Caco-2 (cell line): Measurements from ENCODE around the gene GPSM1. TPM values are rescaled to one million over a fixed set of nuclear protein-coding genes. Genes with fewer than 3 reads are reported as not detected.

Source experiments
- Bru-seq: library from RNA; stranded (reverse); fragments of 400-500 nt; gene quantifications from one replicate; lab custom pipeline; 2021; lab: Mats Ljungman, UMichigan
- BruChase-seq, 2 experiments: library from RNA; stranded (reverse); fragments of 400-500 nt; gene quantifications; one replicate each; lab custom pipeline; 2021; lab: Mats Ljungman, UMichigan
- BruUV-seq: library from RNA; stranded (reverse); fragments of 400-500 nt; replicated peaks from 2 replicates; lab custom pipeline; 2021; lab: Mats Ljungman, UMichigan
- CTCF ChIA-PET: fragments of 300-600 bp; sonication (Branson Sonifier 250); formaldehyde crosslinking; loops from one replicate; lab custom pipeline; 2022; ENCODE audit warnings: antibody characterized with exemption; lab: Charles Lee
- POLR2A ChIA-PET: fragments of 300-600 bp; sonication (Branson Sonifier 250); formaldehyde crosslinking; loops from one replicate; lab custom pipeline; 2022; ENCODE audit warnings: antibody characterized with exemption; lab: Charles Lee
- DNase-seq, 2 experiments: peaks; one replicate each; pipeline versions ENCODE4 v3.0.0 to v3.0.0-alpha.2; 2020 to 2022
- H3K27me3 ChIP-seq: replicated peaks from 2 replicates; pipeline ENCODE4 v1.6.0; 2011; ENCODE audit warnings: low read length; ENCODE audit not compliant: control insufficient read depth, insufficient read depth
- H3K36me3 ChIP-seq: 2 replicates; pipeline ENCODE4 v1.5.1; 2011; ENCODE audit warnings: low read length; ENCODE audit not compliant: control insufficient read depth, insufficient read depth
- H3K4me1 ChIP-seq: fragments of 250-450 bp; sonication (Bioruptor Pico); 2 replicates; pipeline ENCODE4 v1.5.1; 2020; ENCODE audit warnings: mild to moderate bottlenecking
- H3K4me3 ChIP-seq: 2 replicates; pipeline ENCODE4 v1.5.1; 2011; ENCODE audit warnings: low read depth, mild to moderate bottlenecking, control low read depth, low read length
- H3K9me3 ChIP-seq: fragments of 250-450 bp; sonication (Bioruptor Pico); 2 replicates; pipeline ENCODE4 v1.5.1; 2020; ENCODE audit warnings: mild to moderate bottlenecking, moderate library complexity
- H3K27ac Mint-ChIP-seq: one replicate; pipeline ENCODE4 v1.8.0; 2022; ENCODE audit warnings: mixed read lengths; ENCODE audit not compliant: unreplicated experiment
- H3K27me3 Mint-ChIP-seq: one replicate; pipeline ENCODE4 v1.8.0; 2022; ENCODE audit warnings: mixed read lengths; ENCODE audit not compliant: insufficient read depth, unreplicated experiment
- H3K36me3 Mint-ChIP-seq: one replicate; pipeline ENCODE4 v1.8.0; 2022; ENCODE audit warnings: mild to moderate bottlenecking, mixed read lengths; ENCODE audit not compliant: insufficient read depth, unreplicated experiment
- H3K4me1 Mint-ChIP-seq: one replicate; pipeline ENCODE4 v1.8.0; 2022; ENCODE audit warnings: low read depth, mixed read lengths; ENCODE audit not compliant: unreplicated experiment
- H3K4me3 Mint-ChIP-seq: one replicate; pipeline ENCODE4 v1.8.0; 2022; ENCODE audit warnings: mild to moderate bottlenecking, moderate library complexity, mixed read lengths; ENCODE audit not compliant: unreplicated experiment
- H3K9me3 Mint-ChIP-seq: one replicate; pipeline ENCODE4 v1.8.0; 2022; ENCODE audit warnings: mixed read lengths; ENCODE audit not compliant: unreplicated experiment
- CTCF ChIP-seq, 2 experiments: fragments of 200-600 bp in 1 of 2; IDR thresholded peaks; 1 replicate in 1 of 2; 2 replicates in 1 of 2; pipeline versions ENCODE4 v1.5.1 to v1.8.0; 2011 to 2022; ENCODE audit warnings: antibody characterized with exemption in 1 of 2, control low read depth in 1 of 2, inconsistent platforms in 1 of 2, low read depth in 1 of 2, low read length in 1 of 2, mild to moderate bottlenecking in 1 of 2, moderate library complexity in 1 of 2; ENCODE audit not compliant: insufficient read depth in 1 of 2, severe bottlenecking in 1 of 2, unreplicated experiment in 1 of 2
- intact Hi-C: fragments of 100-400 bp; cut with micrococcal nuclease; formaldehyde crosslinking; loops from one replicate; pipeline ENCODE4 v1.10.0; 2022; ENCODE audit not compliant: unreplicated experiment
- long read RNA-seq: library from polyadenylated mRNA; stranded (forward); transcript quantifications from one replicate; pipeline ENCODE4 v2.0.0, GENCODE V29; 2022
- total RNA-seq: library from RNA; stranded (reverse); gene quantifications from 2 replicates; pipeline ENCODE4 v1.2.3, GENCODE V29; 2022

GPSM1 gene
- 25.7 and 26.5 TPM in 2 replicates for total RNA-seq
- Bru-seq, nascent RNA, result percentile 47 among the genes with signal in this experiment
- percentile 54 among the genes with signal in this experiment for BruChase-seq, experiment 1, labeled RNA remaining after a 2-hour chase
- BruChase-seq, experiment 2, labeled RNA remaining after a 6-hour chase, result percentile 58 among the genes with signal in this experiment
- long read RNA-seq, transcript GPSM1-205 (14 exons, 3,633 nt), result major isoform, 23 of 44 reads
- long read RNA-seq, partial matches to known transcripts, result 13 of 44 reads
- long read RNA-seq, other reads (novel, unspliced or antisense), result 6 of 44 reads

- H3K27me3 ChIP-seq, result no peaks in the 10 kb centered on the region
- Mint-ChIP-seq H3K36me3 (peaks cover 9% of the 10 kb centered on the region), H3K27me3 (no peaks in the 10 kb centered on the region), H3K9me3 (no peaks in the 10 kb centered on the region), H3K4me3 (peak within 1 kb of the TSS; percentile 68), H3K27ac (no peak within 1 kb of the TSS), H3K4me1 (peaks cover 6% of the 10 kb centered on the region)
- no peaks in the 10 kb centered on the region for H3K36me3 ChIP-seq
- intact Hi-C loops, result loop anchor here (5.0 kb wide), 1 partner anchor 35 kb away; the partner anchor contains the start of gene DNLZ
- DNase-seq, result peak in 1 of 2 experiments; percentile 66
- BruUV-seq, result no TSS peak
- H3K4me1 ChIP-seq, result peaks cover 34% of the 10 kb centered on the region
- H3K9me3 ChIP-seq, result no peaks in the 10 kb centered on the region
- peak within 1 kb of the TSS; percentile 63 for H3K4me3 ChIP-seq
- POLR2A ChIA-PET, result interaction anchor here (1.5 kb wide), 1 partner anchor 35 kb away, joined by 8 read pairs; no protein-coding TSS in a partner anchor
- CTCF ChIA-PET, result no interaction called here
- TF ChIP-seq CTCF (IDR thresholded peaks at IDR 0.05; ENCODE audit: insufficient read depth in 1 of 2, low read depth in 1 of 2, low read length in 1 of 2, severe bottlenecking in 1 of 2, unreplicated experiment in 1 of 2), result no peak
Measured at GRCh38 chr9:136327304-136327974, at the start of gene GPSM1. TSS of gene GPSM1 (plus strand) at chr9:136327539. CDS start at chr9:136327696, 157 bp downstream.

GRCh38 chr9:136277746-136278145 lies 49.6 kb upstream of the GPSM1 start:
- intact Hi-C loops, result no loop called here
- H3K36me3 Mint-ChIP-seq, result no peaks in the 10 kb centered on the region
- Histone ChIP-seq H3K9me3 (no peaks in the 10 kb centered on the region), H3K36me3 (no peaks in the 10 kb centered on the region), H3K4me3 (no peak overlapping the region), H3K4me1 (no peaks in the 10 kb centered on the region), H3K27me3 (no peaks in the 10 kb centered on the region; the same call in 1 of the 2 replicates)
- no peaks in the 10 kb centered on the region for H3K4me1 Mint-ChIP-seq
- CTCF ChIA-PET, result interaction anchor here (0.6 to 1.0 kb wide), 3 partner anchors 9 to 149 kb away, joined by 3 read pairs; no protein-coding TSS in a partner anchor
- BruUV-seq, result no TSS peak
- no peak overlapping the region for H3K27ac Mint-ChIP-seq
- no peak overlapping the region for H3K4me3 Mint-ChIP-seq
- no peaks in the 10 kb centered on the region for H3K9me3 Mint-ChIP-seq
- POLR2A ChIA-PET, result no interaction called here
- H3K27me3 Mint-ChIP-seq, result peaks cover 6% of the 10 kb centered on the region
- no peak for TF ChIP-seq CTCF (IDR thresholded peaks at IDR 0.05; ENCODE audit: insufficient read depth in 1 of 2, low read depth in 1 of 2, low read length in 1 of 2, severe bottlenecking in 1 of 2, unreplicated experiment in 1 of 2)
- no peak for DNase-seq

GRCh38 chr9:136278221-136278620 lies 49.1 kb upstream of the GPSM1 start:
- ChIA-PET POLR2A (no interaction called here), CTCF (no interaction called here)
- no TSS peak for BruUV-seq
- Histone ChIP-seq H3K9me3 (no peaks in the 10 kb centered on the region), H3K27me3 (no peaks in the 10 kb centered on the region; the same call in 1 of the 2 replicates), H3K36me3 (no peaks in the 10 kb centered on the region), H3K4me3 (no peak overlapping the region), H3K4me1 (no peaks in the 10 kb centered on the region)
- intact Hi-C loops, result no loop called here
- no peak for TF ChIP-seq CTCF (IDR thresholded peaks at IDR 0.05; ENCODE audit: insufficient read depth in 1 of 2, low read depth in 1 of 2, low read length in 1 of 2, severe bottlenecking in 1 of 2, unreplicated experiment in 1 of 2)
- Mint-ChIP-seq H3K4me1 (no peaks in the 10 kb centered on the region), H3K27me3 (peaks cover 2% of the 10 kb centered on the region), H3K27ac (no peak overlapping the region), H3K9me3 (no peaks in the 10 kb centered on the region), H3K36me3 (no peaks in the 10 kb centered on the region), H3K4me3 (no peak overlapping the region)
- DNase-seq, result no peak
